ENCODE results near the gene UBE3B.

- no peak for TF ChIP-seq POLR2AphosphoS5 (IDR thresholded peaks at IDR 0.05)
- TF ChIP-seq CTCF (IDR thresholded peaks at IDR 0.05): no peak
- TF ChIP-seq POLR2A (IDR thresholded peaks at IDR 0.05; ENCODE audit: low read depth): no peak
Observed at GRCh38 chr12:109503611-109504010, 26.2 kb downstream of the UBE3B start.
